ENCODE results near the gene RIOK3.

RIOK3 gene

GRCh38 chr18:23503038-23503962 lies 50.2 kb downstream of the RIOK3 start, which contains the start of gene RMC1:
RMC1 (plus strand) TSS chr18:23503511; CDS start chr18:23503619, 108 bp downstream.
- Histone ChIP-seq H3K4me3 (ENCODE audit: low read length) (peak within 1 kb of the TSS; percentile 93), H3K27me3 (ENCODE audit: low read depth, low read length) (no peaks in the 10 kb centered on the region), H3K36me3 (replicated peaks; ENCODE audit: low read depth, low read length) (peaks cover 10% of the 10 kb centered on the region), H3K79me2 (ENCODE audit: low read length) (peaks cover 27% of the 10 kb centered on the region), H3K4me2 (ENCODE audit: low read length) (peak within 1 kb of the TSS; percentile 94), H3K9ac (ENCODE audit: low read length) (peak within 1 kb of the TSS; percentile 86), H2AFZ (ENCODE audit: low read depth, low read length) (peak within 1 kb of the TSS; percentile 86), H3K27ac (ENCODE audit: low read length) (peak within 1 kb of the TSS; percentile 60), H3K9me3 (ENCODE audit: insufficient read depth, low read length) (no peaks in the 10 kb centered on the region), H3K4me1 (ENCODE audit: low read length) (peaks cover 29% of the 10 kb centered on the region), H4K20me1 (ENCODE audit: insufficient read depth, low read length) (peaks cover 3% of the 10 kb centered on the region; the same call in 1 of the 2 replicates)
- TF ChIP-seq EZH2phosphoT487 (IDR thresholded peaks at IDR 0.05; ENCODE audit: low read depth), result no peak
- TF ChIP-seq CTCF (IDR thresholded peaks at IDR 0.05; ENCODE audit: low read depth, low read length), result peak; percentile 30; the same call in 1 of the 2 replicates

- Histone ChIP-seq H3K4me2 (ENCODE audit: low read length) (peak overlapping the region; percentile 94), H3K9me3 (ENCODE audit: insufficient read depth, low read length) (no peaks in the 10 kb centered on the region), H3K27me3 (ENCODE audit: low read depth, low read length) (no peaks in the 10 kb centered on the region), H3K27ac (ENCODE audit: low read length) (no peak overlapping the region), H3K36me3 (replicated peaks; ENCODE audit: low read depth, low read length) (peaks cover 15% of the 10 kb centered on the region), H4K20me1 (ENCODE audit: insufficient read depth, low read length) (peaks cover 3% of the 10 kb centered on the region; the same call in 1 of the 2 replicates), H3K4me3 (ENCODE audit: low read length) (peak overlapping the region; percentile 93), H3K79me2 (ENCODE audit: low read length) (peaks cover 30% of the 10 kb centered on the region), H3K9ac (ENCODE audit: low read length) (peak overlapping the region; percentile 75), H2AFZ (ENCODE audit: low read depth, low read length) (no peak overlapping the region), H3K4me1 (ENCODE audit: low read length) (peaks cover 27% of the 10 kb centered on the region)
- TF ChIP-seq EZH2phosphoT487 (IDR thresholded peaks at IDR 0.05; ENCODE audit: low read depth), result no peak
- no peak for TF ChIP-seq CTCF (IDR thresholded peaks at IDR 0.05; ENCODE audit: low read depth, low read length)
Observed at GRCh38 chr18:23503963-23504344, 50.9 kb downstream of the RIOK3 start.

- peak overlapping the region; percentile 93 for H3K4me3 ChIP-seq (ENCODE audit: low read length)
Observed at GRCh38 chr18:23504720-23505119, 51.6 kb downstream of the RIOK3 start.

More at GRCh38 chr18:23504720-23505119, 51.6 kb downstream of the RIOK3 start:
- H3K36me3 ChIP-seq (replicated peaks; ENCODE audit: low read depth, low read length), result peaks cover 15% of the 10 kb centered on the region
- no peaks in the 10 kb centered on the region for H3K9me3 ChIP-seq (ENCODE audit: insufficient read depth, low read length)
- peak overlapping the region; percentile 94 for H3K4me2 ChIP-seq (ENCODE audit: low read length)
- peaks cover 30% of the 10 kb centered on the region for H3K79me2 ChIP-seq (ENCODE audit: low read length)
- H3K9ac ChIP-seq (ENCODE audit: low read length), result peak overlapping the region; percentile 75
- peak overlapping the region; percentile 12 for H3K27ac ChIP-seq (ENCODE audit: low read length)
- peaks cover 21% of the 10 kb centered on the region for H3K4me1 ChIP-seq (ENCODE audit: low read length)
- H4K20me1 ChIP-seq (ENCODE audit: insufficient read depth, low read length), result peaks cover 3% of the 10 kb centered on the region; the same call in 1 of the 2 replicates
- TF ChIP-seq CTCF (IDR thresholded peaks at IDR 0.05; ENCODE audit: low read depth, low read length), result no peak
- TF ChIP-seq EZH2phosphoT487 (IDR thresholded peaks at IDR 0.05; ENCODE audit: low read depth), result no peak
- H3K27me3 ChIP-seq (ENCODE audit: low read depth, low read length), result no peaks in the 10 kb centered on the region
- H2AFZ ChIP-seq (ENCODE audit: low read depth, low read length), result no peak overlapping the region

Measured in OCI-LY3 (cell line).